ENCODE results near the gene SOX6. TPM values are rescaled to one million over a fixed set of nuclear protein-coding genes. Genes with fewer than 3 reads are reported as not detected.
"Not testable (repeated sequence)": the region's sequence is repeated elsewhere in the genome, so short reads cannot be mapped to it uniquely, and the experiment has no call there.

SOX6 gene
- total and polyA plus RNA-seq, 2 donors: 1.6 to 12.8 TPM

- Histone ChIP-seq H3K27ac (ENCODE audit: low read depth) (no peak overlapping the region), H3K36me3 (ENCODE audit: insufficient read depth) (no peaks in the 10 kb centered on the region), H3K4me3 (ENCODE audit: low read depth, low read length) (no peak overlapping the region), H3K4me1 (ENCODE audit: insufficient read depth) (no peaks in the 10 kb centered on the region)
- no peak for DNase-seq (ENCODE audit: extremely low spot score)
- WGBS: 93% methylated on average over 2 of the region's 2 CpGs
Measured at GRCh38 chr11:16082095-16083055, 274.0 kb downstream of the SOX6 start.

DNA sequence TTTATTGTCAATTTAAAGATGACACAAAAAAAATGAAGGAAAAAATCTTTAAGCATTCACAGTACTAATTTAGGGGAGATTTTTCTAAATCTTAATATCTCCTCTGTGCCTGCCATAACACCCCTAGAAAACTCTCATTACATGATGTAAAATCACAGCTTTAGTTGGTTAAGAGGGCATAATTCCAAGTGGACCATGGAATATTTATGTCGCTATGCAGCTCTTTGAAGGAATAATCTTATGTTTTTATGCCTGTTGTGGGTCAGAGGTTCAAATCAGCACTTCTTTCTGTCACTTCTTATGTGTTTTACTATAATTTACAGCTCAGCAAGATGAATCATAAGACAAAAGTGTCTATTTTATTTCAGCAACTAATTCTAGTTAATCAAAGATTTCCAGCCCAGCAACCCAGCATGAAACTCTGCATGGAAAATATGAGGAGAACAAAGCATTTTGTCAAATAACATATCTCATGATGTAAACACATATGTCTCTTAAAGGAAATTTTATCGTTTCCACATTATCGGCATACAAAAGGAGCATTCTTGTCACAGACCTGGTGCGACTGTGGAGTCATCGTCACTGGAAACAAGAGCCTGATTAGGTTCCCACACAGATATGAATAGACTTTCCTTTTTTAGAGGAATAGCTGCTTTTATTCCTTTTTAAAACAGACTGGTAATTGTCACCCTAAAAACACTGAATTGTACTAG, 274.8 kb downstream of the SOX6 start:
- no peaks in the 10 kb centered on the region for H3K36me3 ChIP-seq (ENCODE audit: insufficient read depth)
- no peaks in the 10 kb centered on the region for H3K4me1 ChIP-seq (ENCODE audit: insufficient read depth)
- DNase-seq (ENCODE audit: extremely low spot score): no peak
- WGBS: 68% methylated on average over 5 of the region's 5 CpGs
- H3K4me3 ChIP-seq (ENCODE audit: low read depth, low read length): no peak overlapping the region
- H3K27ac ChIP-seq (ENCODE audit: low read depth): no peak overlapping the region

DNA sequence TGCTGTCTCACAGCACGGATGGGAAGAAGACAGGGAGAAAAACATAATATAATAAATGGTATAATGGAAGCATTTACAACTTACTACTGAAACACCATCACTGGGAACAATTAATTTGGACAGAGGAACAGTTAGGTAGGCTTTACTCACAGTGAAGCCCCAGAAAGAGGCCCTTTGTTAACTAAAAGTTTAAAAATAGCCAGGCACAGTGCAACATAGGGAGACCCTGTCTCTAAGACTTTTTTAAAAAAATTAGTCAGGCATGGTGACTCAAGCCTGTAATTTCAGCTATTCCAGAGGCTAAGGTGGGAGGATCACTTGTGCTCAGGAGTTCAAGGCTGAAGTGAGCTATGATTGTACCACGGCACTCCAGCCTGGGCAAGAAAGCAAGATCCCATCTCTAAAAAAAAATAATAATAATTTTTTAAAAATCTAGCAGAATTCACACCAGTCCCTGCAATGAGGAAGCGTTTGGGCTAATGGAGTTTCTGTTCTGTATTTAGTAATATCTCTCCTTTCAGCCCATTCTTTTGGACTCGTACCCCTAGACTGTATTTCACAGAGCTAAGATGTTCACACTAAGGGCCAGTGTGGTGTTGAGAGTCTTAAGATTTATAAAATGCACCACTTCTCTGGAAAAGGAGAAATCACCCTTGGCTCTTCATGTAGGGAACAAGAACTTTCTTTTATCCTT, 275.5 kb downstream of the SOX6 start:
- H3K4me1 ChIP-seq (ENCODE audit: insufficient read depth): no peaks in the 10 kb centered on the region
- no peaks in the 10 kb centered on the region for H3K36me3 ChIP-seq (ENCODE audit: insufficient read depth)
- no peak overlapping the region for H3K4me3 ChIP-seq (ENCODE audit: low read depth, low read length)
- H3K27ac ChIP-seq (ENCODE audit: low read depth): no peak overlapping the region
- WGBS: 93% methylated on average over 4 of the region's 4 CpGs
- no peak for DNase-seq (ENCODE audit: extremely low spot score)

DNA sequence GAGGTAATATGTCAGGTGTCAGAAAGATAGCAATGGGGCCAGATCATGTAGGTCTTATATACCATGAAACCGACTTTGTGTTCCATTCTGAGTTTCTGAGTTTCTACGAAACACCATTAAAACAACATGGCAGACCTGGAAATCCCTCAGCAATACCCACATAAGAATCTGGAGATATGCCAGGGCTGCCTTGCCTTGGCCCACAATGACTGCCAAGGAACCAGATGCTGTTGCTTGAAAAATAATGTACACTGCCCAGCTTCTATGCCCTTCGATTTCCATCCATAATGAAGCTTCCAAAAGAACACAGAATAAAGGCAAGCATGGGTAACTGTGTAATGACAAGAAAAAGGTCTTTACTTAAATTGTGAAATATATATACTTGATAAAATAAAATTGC, 277.4 kb downstream of the SOX6 start:
- DNase-seq (ENCODE audit: extremely low spot score): no peak
- WGBS: 93% methylated on average over 3 of the region's 3 CpGs

GRCh38 chr11:16070573-16070972, 285.8 kb downstream of the SOX6 start:
- Histone ChIP-seq H3K4me1 (ENCODE audit: insufficient read depth) (no peaks in the 10 kb centered on the region), H3K27ac (ENCODE audit: low read depth) (no peak overlapping the region), H3K36me3 (ENCODE audit: insufficient read depth) (no peaks in the 10 kb centered on the region), H3K4me3 (ENCODE audit: low read depth, low read length) (no peak overlapping the region)
- WGBS: 87% methylated on average over 5 of the region's 5 CpGs
- DNase-seq (ENCODE audit: extremely low spot score): no peak

More for the DNA sequence above, 277.4 kb downstream of the SOX6 start:
- Histone ChIP-seq H3K4me1 (ENCODE audit: insufficient read depth) (no peaks in the 10 kb centered on the region), H3K27ac (ENCODE audit: low read depth) (no peak overlapping the region), H3K36me3 (ENCODE audit: insufficient read depth) (no peaks in the 10 kb centered on the region), H3K4me3 (ENCODE audit: low read depth, low read length) (no peak overlapping the region)

DNA sequence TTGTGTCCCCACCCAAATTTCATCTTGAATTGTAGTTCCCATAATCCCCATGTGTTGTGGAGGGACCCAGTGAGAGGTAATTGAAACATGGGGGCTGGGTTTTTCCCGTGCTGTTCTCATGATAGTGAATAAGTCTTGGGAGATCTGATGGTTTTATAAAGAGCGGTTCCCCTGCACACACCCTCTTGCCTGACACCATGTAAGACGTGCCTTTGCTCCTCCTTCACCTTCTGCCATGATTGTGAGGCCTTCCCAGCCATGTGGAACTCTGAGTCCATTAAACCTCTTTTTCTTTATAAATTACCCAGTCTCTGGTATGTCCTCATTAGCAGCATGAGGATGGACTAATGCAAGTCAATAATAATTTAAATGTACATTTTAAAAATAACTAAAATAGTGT, 289.1 kb downstream of the SOX6 start:
- WGBS: 91% methylated on average over 3 of the region's 3 CpGs
- not testable (repeated sequence) for H3K4me1 ChIP-seq (ENCODE audit: insufficient read depth); H3K4me3 ChIP-seq (ENCODE audit: low read depth, low read length); H3K36me3 ChIP-seq (ENCODE audit: insufficient read depth); H3K27ac ChIP-seq (ENCODE audit: low read depth); DNase-seq (ENCODE audit: extremely low spot score)

DNA sequence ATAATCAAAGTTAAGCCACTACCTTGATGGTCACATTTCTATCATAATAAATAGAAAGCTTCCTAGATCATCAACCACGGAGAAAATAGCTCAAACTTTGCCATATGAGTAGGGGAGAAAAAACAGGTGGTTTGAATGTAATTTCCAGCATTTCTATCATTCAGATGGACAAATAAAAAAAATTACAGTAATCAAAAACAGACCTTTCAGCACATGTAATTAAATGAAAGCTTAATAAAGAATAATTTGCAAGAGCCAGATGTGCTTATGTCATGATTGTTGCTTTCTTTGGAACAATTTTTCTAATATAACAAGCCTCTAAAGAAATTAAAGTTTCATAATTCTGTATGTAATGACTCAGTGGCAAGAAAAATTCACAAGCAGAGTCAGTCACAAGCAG, 297.0 kb downstream of the SOX6 start:
- no peak for DNase-seq (ENCODE audit: extremely low spot score)

GRCh38 chr11:16058671-16059070, 297.7 kb downstream of the SOX6 start:
- Histone ChIP-seq H3K36me3 (ENCODE audit: insufficient read depth) (no peaks in the 10 kb centered on the region), H3K4me3 (ENCODE audit: low read depth, low read length) (no peak overlapping the region), H3K27ac (ENCODE audit: low read depth) (no peak overlapping the region), H3K4me1 (ENCODE audit: insufficient read depth) (no peaks in the 10 kb centered on the region)
- no peak for DNase-seq (ENCODE audit: extremely low spot score)

More for the DNA sequence above, 297.0 kb downstream of the SOX6 start:
- Histone ChIP-seq H3K27ac (ENCODE audit: low read depth) (no peak overlapping the region), H3K4me3 (ENCODE audit: low read depth, low read length) (no peak overlapping the region), H3K36me3 (ENCODE audit: insufficient read depth) (no peaks in the 10 kb centered on the region), H3K4me1 (ENCODE audit: insufficient read depth) (no peaks in the 10 kb centered on the region)
- 86% methylated on average over 1 of the region's 1 CpG for WGBS

GRCh38 chr11:16052750-16053149, 303.6 kb downstream of the SOX6 start:
- Histone ChIP-seq H3K4me1 (ENCODE audit: insufficient read depth) (no peaks in the 10 kb centered on the region), H3K27ac (ENCODE audit: low read depth) (no peak overlapping the region), H3K36me3 (ENCODE audit: insufficient read depth) (no peaks in the 10 kb centered on the region), H3K4me3 (ENCODE audit: low read depth, low read length) (no peak overlapping the region)
- no peak for DNase-seq (ENCODE audit: extremely low spot score)
- 85% methylated on average over 1 of the region's 1 CpG for WGBS

- Histone ChIP-seq H3K4me1 (ENCODE audit: insufficient read depth) (no peaks in the 10 kb centered on the region), H3K27ac (ENCODE audit: low read depth) (no peak overlapping the region), H3K36me3 (ENCODE audit: insufficient read depth) (no peaks in the 10 kb centered on the region), H3K4me3 (ENCODE audit: low read depth, low read length) (no peak overlapping the region)
- 72% methylated on average over 5 of the region's 5 CpGs for WGBS
- no peak for DNase-seq (ENCODE audit: extremely low spot score)
Measured at GRCh38 chr11:16049611-16050010, 306.7 kb downstream of the SOX6 start.

- 84% methylated on average over 6 of the region's 6 CpGs for WGBS
Measured at GRCh38 chr11:16047073-16047472, 309.3 kb downstream of the SOX6 start.

DNA sequence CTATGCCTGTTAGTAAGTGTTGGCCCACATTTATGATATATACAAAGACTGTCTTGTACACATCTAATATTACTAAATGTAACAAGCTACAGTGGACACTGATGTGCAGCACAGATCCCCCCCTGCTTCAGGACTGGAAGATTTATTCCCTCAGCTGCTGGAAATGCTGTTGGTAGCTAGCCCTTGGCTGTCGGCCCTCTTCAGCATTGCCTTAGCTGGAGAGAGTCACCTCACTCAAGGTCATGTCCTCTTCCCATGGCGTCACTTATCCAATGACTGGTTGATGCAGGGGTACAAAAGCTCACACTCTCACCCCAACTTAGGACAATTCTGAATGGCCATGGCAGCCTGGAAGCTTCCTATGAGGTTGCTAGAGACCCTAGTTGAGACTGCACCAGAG, 312.7 kb downstream of the SOX6 start:
- Histone ChIP-seq H3K4me3 (ENCODE audit: low read depth, low read length) (no peak overlapping the region), H3K4me1 (ENCODE audit: insufficient read depth) (no peaks in the 10 kb centered on the region), H3K36me3 (ENCODE audit: insufficient read depth) (no peaks in the 10 kb centered on the region), H3K27ac (ENCODE audit: low read depth) (no peak overlapping the region)
- WGBS: 98% methylated on average over 2 of the region's 2 CpGs
- DNase-seq (ENCODE audit: extremely low spot score): no peak

More at GRCh38 chr11:16047073-16047472, 309.3 kb downstream of the SOX6 start:
- Histone ChIP-seq H3K27ac (ENCODE audit: low read depth) (no peak overlapping the region), H3K36me3 (ENCODE audit: insufficient read depth) (no peaks in the 10 kb centered on the region), H3K4me3 (ENCODE audit: low read depth, low read length) (no peak overlapping the region), H3K4me1 (ENCODE audit: insufficient read depth) (no peaks in the 10 kb centered on the region)
- DNase-seq (ENCODE audit: extremely low spot score): no peak

DNA sequence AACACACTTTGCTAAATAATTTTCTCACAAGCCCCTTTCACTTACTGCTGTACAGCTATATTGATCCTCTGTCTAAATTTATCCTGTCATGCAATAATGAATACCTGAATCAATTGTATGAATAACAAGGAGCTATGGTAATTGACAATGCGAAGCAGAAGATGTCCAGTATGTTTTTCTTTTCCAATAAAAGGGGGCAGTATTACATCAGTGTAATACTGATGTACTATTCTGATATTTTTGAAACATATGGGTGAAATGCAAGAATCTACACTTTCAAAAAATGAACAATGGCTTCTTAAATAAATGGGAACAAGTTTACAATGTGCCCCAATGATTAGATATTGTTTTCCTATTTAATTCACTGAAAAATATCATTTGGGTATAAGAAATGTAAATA, 315.1 kb downstream of the SOX6 start:
- H3K36me3 ChIP-seq (ENCODE audit: insufficient read depth): no peaks in the 10 kb centered on the region
- no peak for DNase-seq (ENCODE audit: extremely low spot score)
- H3K27ac ChIP-seq (ENCODE audit: low read depth): no peak overlapping the region
- WGBS: 93% methylated on average over 1 of the region's 1 CpG
- no peak overlapping the region for H3K4me3 ChIP-seq (ENCODE audit: low read depth, low read length)
- no peaks in the 10 kb centered on the region for H3K4me1 ChIP-seq (ENCODE audit: insufficient read depth)

All from urinary bladder (tissue), 4 donors.